ENCODE measurements around the gene PARP16. TPM values are rescaled to one million over a fixed set of nuclear protein-coding genes. Genes with fewer than 3 reads are reported as not detected.

Gene PARP16
- total and polyA plus RNA-seq, 2 donors (not counting 1 experiment from before 2014, with no cell fraction given) = 3.6 to 4.9 TPM

DNA sequence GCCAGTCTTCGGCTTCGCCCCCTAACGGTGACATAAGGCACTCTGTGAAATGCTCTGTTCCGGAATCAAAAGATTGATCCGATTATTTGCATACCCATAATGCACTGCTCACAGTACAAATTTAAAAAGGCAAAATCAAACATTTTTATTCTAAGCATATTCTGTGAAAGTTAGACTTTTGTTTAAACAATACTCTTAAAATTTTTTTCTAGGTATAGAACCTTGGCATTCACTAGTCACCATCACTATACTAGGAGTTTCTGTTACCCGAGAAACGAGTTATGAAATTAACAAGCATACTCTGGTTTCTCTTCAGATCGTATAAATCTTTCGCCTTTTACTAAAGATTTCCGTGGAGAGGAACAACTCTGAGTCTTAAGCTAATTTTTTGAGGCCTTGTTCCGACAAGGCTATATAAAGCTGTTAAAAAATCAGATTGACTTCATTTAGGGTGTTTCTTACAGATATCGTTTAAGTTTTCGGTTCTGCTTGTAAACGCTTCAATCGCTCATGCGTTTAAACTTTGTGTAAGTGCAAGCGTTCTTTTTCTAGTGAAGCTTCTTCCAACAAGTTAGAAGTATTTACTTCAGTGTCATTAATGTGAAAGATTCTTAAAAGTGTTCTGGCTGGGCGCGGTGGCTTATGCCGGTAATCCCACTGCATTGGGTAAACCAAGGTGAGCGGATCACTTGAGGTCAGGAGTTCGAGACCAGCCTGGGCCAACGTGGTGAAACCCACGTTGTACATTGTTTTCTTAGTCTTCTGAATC, 17.9 kb upstream of the PARP16 start, which contains the start of gene RNU5B-1:
Gene RNU5B-1, plus strand, starts transcription at position 297 of the 769 bp plus-strand sequence.
- Histone ChIP-seq H2AFZ (ENCODE audit: low read length) (peak within 1 kb of the TSS; percentile 83), H3K79me2 (ENCODE audit: control insufficient read depth, insufficient read depth, low read length) (no peaks in the 10 kb centered on the region), H3K9ac (ENCODE audit: insufficient read depth, low read length) (peak within 1 kb of the TSS; percentile 77), H3K4me2 (ENCODE audit: extremely low read depth, insufficient read depth, low read length) (peak within 1 kb of the TSS; percentile 67), H3K4me1 (ENCODE audit: control insufficient read depth, extremely low read depth, insufficient read depth, low read length) (no peaks in the 10 kb centered on the region), H4K20me1 (ENCODE audit: control insufficient read depth, extremely low read depth, insufficient read depth, low read length) (no peaks in the 10 kb centered on the region), H3K36me3 (ENCODE audit: control insufficient read depth, insufficient read depth, low read length) (no peaks in the 10 kb centered on the region), H3K9me3 (ENCODE audit: control insufficient read depth, insufficient read depth, low read depth, low read length) (no peaks in the 10 kb centered on the region), H3K4me3 (replicated peaks in 1 of 4; ENCODE audit: control extremely low read depth in 1 of 4, insufficient read depth in 1 of 4, low read depth in 3 of 4, low read length in 4 of 4) (peak within 1 kb of the TSS; percentile 22 to 75 (median 44)), H3K27ac (ENCODE audit: insufficient read depth, low read length) (peak within 1 kb of the TSS; percentile 96), H3K27me3 (ENCODE audit: control insufficient read depth, insufficient read depth, low read length) (no peaks in the 10 kb centered on the region)
- DNase-seq (ENCODE audit: low read depth in 2 of 2) = peak; percentile 97 to 99
- TF ChIP-seq EZH2 (IDR thresholded peaks at IDR 0.05; ENCODE audit: low read length, missing control alignments) = no peak
- TF ChIP-seq, protein P1, sequence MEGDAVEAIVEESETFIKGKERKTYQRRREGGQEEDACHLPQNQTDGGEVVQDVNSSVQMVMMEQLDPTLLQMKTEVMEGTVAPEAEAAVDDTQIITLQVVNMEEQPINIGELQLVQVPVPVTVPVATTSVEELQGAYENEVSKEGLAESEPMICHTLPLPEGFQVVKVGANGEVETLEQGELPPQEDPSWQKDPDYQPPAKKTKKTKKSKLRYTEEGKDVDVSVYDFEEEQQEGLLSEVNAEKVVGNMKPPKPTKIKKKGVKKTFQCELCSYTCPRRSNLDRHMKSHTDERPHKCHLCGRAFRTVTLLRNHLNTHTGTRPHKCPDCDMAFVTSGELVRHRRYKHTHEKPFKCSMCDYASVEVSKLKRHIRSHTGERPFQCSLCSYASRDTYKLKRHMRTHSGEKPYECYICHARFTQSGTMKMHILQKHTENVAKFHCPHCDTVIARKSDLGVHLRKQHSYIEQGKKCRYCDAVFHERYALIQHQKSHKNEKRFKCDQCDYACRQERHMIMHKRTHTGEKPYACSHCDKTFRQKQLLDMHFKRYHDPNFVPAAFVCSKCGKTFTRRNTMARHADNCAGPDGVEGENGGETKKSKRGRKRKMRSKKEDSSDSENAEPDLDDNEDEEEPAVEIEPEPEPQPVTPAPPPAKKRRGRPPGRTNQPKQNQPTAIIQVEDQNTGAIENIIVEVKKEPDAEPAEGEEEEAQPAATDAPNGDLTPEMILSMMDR (conservative IDR thresholded peaks at IDR 0.05 in 1 of 2, IDR thresholded peaks at IDR 0.05 in 1 of 2; ENCODE audit: low read depth in 1 of 2, low read length in 2 of 2) = peak; percentile 88 to 95

DNA sequence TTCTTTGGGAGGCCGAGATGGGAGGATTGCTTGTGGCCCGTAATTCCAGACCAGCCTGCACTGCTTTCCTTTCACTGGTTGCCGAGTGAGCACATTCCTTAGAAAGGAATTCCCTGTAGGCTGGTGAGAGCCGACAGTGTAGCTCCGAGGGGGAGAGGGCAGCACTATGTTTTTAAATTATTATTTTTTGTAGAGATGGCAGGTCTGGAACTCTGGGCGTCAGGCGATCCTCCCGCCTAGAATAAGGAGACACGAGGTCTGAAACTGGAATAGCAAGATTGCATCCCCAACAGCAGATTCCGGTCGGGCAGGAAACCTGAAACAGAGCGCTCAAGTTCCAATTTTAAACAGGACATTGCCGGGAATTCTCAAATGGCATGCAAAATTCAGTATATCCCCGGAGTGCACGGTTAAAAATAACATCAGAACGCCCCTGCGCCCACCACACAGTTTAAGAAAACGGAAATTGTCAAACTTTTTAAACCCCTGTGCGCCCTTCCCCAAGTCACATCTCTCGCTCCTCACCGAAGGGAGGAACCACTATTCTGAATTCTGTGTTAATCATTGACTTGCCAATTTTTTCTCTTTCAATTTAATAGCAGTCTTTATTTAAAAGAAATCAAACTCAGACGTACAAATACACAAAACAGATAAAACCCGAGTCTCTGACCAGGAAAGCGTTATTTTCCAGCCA, 17.2 kb upstream of the PARP16 start:
- H3K4me1 ChIP-seq (ENCODE audit: control insufficient read depth, extremely low read depth, insufficient read depth, low read length) = no peaks in the 10 kb centered on the region
- H3K4me3 ChIP-seq (replicated peaks in 1 of 4; ENCODE audit: control extremely low read depth in 1 of 4, insufficient read depth in 1 of 4, low read depth in 3 of 4, low read length in 4 of 4) = peak overlapping the region; percentile 22 to 75 (median 44)
- H3K36me3 ChIP-seq (ENCODE audit: control insufficient read depth, insufficient read depth, low read length) = no peaks in the 10 kb centered on the region
- peak overlapping the region; percentile 83 for H2AFZ ChIP-seq (ENCODE audit: low read length)
- no peaks in the 10 kb centered on the region for H3K79me2 ChIP-seq (ENCODE audit: control insufficient read depth, insufficient read depth, low read length)
- H3K9me3 ChIP-seq (ENCODE audit: control insufficient read depth, insufficient read depth, low read depth, low read length) = no peaks in the 10 kb centered on the region
- no peaks in the 10 kb centered on the region for H3K27me3 ChIP-seq (ENCODE audit: control insufficient read depth, insufficient read depth, low read length)
- DNase-seq (ENCODE audit: low read depth in 2 of 2) = peak; percentile 60 to 68
- no peak for TF ChIP-seq EZH2 (IDR thresholded peaks at IDR 0.05; ENCODE audit: low read length, missing control alignments)
- TF ChIP-seq, protein P1 (conservative IDR thresholded peaks at IDR 0.05 in 1 of 2, IDR thresholded peaks at IDR 0.05 in 1 of 2; ENCODE audit: low read depth in 1 of 2, low read length in 2 of 2) = no peak
- H4K20me1 ChIP-seq (ENCODE audit: control insufficient read depth, extremely low read depth, insufficient read depth, low read length) = no peaks in the 10 kb centered on the region
- peak overlapping the region; percentile 67 for H3K4me2 ChIP-seq (ENCODE audit: extremely low read depth, insufficient read depth, low read length)
- H3K27ac ChIP-seq (ENCODE audit: insufficient read depth, low read length) = peak overlapping the region; percentile 96
- H3K9ac ChIP-seq (ENCODE audit: insufficient read depth, low read length) = peak overlapping the region; percentile 77

DNA sequence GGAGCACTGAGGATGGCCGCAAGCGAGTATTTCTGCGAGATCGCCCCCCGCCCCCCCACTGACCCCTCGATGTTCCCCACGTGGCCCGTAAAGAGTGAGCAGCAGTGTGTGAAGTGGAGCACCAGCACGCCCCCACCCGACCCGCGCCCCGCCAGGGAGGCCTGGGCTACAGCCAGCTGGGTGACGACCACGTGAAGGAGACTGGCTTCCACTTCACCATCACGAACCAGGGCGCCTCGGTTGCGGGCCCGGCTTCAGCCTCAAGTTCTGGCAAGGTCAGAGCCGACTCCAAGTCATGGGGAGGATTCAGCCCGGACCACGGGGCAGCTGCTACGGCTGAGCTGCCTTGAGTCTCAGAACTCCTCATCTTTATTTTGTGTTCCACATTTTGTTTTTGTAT, 15.4 kb upstream of the PARP16 start:
- no peaks in the 10 kb centered on the region for H3K79me2 ChIP-seq (ENCODE audit: control insufficient read depth, insufficient read depth, low read length)
- no peak overlapping the region for H2AFZ ChIP-seq (ENCODE audit: low read length)

More for the DNA sequence above, 15.4 kb upstream of the PARP16 start:
- no peak for DNase-seq (ENCODE audit: low read depth in 2 of 2)
- H3K4me2 ChIP-seq (ENCODE audit: extremely low read depth, insufficient read depth, low read length) = no peak overlapping the region
- no peak overlapping the region for H3K9ac ChIP-seq (ENCODE audit: insufficient read depth, low read length)
- no peaks in the 10 kb centered on the region for H3K4me1 ChIP-seq (ENCODE audit: control insufficient read depth, extremely low read depth, insufficient read depth, low read length)
- no peaks in the 10 kb centered on the region for H3K36me3 ChIP-seq (ENCODE audit: control insufficient read depth, insufficient read depth, low read length)
- no peak overlapping the region for H3K4me3 ChIP-seq (replicated peaks in 1 of 4; ENCODE audit: control extremely low read depth in 1 of 4, insufficient read depth in 1 of 4, low read depth in 3 of 4, low read length in 4 of 4)
- no peaks in the 10 kb centered on the region for H4K20me1 ChIP-seq (ENCODE audit: control insufficient read depth, extremely low read depth, insufficient read depth, low read length)
- no peaks in the 10 kb centered on the region for H3K27me3 ChIP-seq (ENCODE audit: control insufficient read depth, insufficient read depth, low read length)
- no peaks in the 10 kb centered on the region for H3K9me3 ChIP-seq (ENCODE audit: control insufficient read depth, insufficient read depth, low read depth, low read length)
- TF ChIP-seq EZH2 (IDR thresholded peaks at IDR 0.05; ENCODE audit: low read length, missing control alignments) = no peak
- TF ChIP-seq, protein P1 (conservative IDR thresholded peaks at IDR 0.05 in 1 of 2, IDR thresholded peaks at IDR 0.05 in 1 of 2; ENCODE audit: low read depth in 1 of 2, low read length in 2 of 2) = no peak
- no peak overlapping the region for H3K27ac ChIP-seq (ENCODE audit: insufficient read depth, low read length)

Measured in fibroblast of lung (primary cell).